LNCaP clone FGC (cell line): Measurements from ENCODE around the gene ZNF10.

ENCODE experiments used
- DNase-seq: peaks from one replicate; pipeline ENCODE4 v3.0.0-alpha.2; 2011; ENCODE audit warnings: low read depth
- H3K4me3 ChIP-seq: 2 replicates; pipeline ENCODE4 v1.5.1; 2011; ENCODE audit warnings: mild to moderate bottlenecking, low read depth, low read length, control low read depth
- TF ChIP-seq, protein P1 (sequence below): IDR thresholded peaks from 2 replicates; pipeline ENCODE4 v1.5.1; 2012; ENCODE audit warnings: mild to moderate bottlenecking; ENCODE audit not compliant: control insufficient read depth, insufficient read depth; ENCODE audit errors: extremely low read depth

ZNF10 gene

DNA sequence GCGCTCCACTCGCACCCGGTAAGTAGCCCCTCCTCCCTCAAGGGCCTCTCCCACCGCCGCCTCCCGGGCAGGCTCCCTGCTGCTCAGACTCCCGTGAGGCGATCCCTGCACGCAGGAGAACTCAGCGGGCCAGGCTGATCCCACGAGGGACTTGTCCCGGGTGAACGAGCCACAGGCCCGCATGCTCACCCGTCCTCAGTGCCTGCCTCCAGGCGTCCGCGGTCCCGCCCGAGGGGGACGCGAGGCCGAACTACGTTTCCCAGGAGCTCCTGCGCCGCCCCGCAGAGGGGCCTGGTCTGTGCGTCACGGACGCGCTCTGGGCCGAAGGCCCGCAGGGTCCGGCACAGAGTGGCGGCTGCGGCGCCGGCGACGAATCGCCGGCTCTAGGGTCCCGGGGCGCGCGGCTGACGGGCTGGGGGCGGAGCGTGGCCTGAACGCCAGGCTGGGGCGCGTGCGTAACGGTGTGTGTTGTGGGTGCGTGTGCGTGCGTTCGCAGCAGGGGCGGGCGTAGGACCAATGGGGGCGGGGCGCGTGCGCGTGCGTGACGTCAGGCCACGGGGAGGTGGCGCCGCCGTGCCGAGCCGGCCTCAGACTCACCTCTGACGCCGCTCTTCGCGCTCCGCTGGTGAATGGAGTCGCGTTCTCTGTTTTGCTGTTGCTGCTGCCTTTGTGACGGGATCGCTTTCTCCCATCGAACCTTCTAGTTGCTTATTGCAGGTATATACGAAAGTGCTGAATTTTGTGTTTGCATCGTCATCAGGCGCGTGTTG lies at the start of gene ZNF10, which contains the start of gene ZNF891:
Gene ZNF10 (plus strand): TSS at position 590 of the 770 bp plus-strand sequence. CDS start 13,866 bp downstream, outside the sequence.
Gene ZNF891 (minus strand): TSS at position 237 of the 770 bp plus-strand sequence. CDS start 8,356 bp downstream, outside the sequence.
- peak within 1 kb of the TSS; percentile 78 for H3K4me3 ChIP-seq
- peak; percentile 86 for DNase-seq
- TF ChIP-seq, protein P1, sequence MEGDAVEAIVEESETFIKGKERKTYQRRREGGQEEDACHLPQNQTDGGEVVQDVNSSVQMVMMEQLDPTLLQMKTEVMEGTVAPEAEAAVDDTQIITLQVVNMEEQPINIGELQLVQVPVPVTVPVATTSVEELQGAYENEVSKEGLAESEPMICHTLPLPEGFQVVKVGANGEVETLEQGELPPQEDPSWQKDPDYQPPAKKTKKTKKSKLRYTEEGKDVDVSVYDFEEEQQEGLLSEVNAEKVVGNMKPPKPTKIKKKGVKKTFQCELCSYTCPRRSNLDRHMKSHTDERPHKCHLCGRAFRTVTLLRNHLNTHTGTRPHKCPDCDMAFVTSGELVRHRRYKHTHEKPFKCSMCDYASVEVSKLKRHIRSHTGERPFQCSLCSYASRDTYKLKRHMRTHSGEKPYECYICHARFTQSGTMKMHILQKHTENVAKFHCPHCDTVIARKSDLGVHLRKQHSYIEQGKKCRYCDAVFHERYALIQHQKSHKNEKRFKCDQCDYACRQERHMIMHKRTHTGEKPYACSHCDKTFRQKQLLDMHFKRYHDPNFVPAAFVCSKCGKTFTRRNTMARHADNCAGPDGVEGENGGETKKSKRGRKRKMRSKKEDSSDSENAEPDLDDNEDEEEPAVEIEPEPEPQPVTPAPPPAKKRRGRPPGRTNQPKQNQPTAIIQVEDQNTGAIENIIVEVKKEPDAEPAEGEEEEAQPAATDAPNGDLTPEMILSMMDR = no peak

DNA sequence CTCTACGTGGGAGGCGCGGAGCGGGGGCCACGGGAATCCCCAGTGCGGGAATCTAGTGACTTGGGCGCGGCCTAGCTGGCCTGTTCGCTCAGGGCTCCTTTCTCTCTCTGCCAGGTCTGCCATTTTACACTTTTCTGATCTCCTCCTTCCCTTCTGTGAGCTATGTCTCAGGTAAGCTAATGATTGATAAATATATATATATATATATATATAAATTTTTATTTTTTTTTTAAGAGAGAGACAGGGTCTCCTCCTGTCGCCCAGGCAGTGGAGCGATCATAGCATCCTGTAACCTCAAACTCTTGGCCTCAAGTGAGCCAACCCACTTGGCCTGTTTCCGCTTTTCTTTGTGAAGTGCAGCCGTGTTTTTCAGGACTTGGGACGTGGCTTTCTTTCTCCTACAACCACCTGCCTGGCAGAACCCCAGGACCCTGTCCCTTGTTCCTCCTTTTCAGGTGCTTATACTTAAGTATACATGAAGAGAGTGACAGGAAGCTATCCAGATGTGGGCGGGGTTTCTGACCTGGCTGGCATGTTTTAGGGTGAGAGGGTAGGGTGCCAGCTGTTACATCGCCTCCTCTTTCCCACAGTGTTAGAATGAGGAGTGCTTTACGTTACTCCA lies 49.2 kb upstream of the ZNF10 start:
- TF ChIP-seq, protein P1 = no peak
- peak overlapping the region; percentile 90 for H3K4me3 ChIP-seq
- DNase-seq = no peak

DNA sequence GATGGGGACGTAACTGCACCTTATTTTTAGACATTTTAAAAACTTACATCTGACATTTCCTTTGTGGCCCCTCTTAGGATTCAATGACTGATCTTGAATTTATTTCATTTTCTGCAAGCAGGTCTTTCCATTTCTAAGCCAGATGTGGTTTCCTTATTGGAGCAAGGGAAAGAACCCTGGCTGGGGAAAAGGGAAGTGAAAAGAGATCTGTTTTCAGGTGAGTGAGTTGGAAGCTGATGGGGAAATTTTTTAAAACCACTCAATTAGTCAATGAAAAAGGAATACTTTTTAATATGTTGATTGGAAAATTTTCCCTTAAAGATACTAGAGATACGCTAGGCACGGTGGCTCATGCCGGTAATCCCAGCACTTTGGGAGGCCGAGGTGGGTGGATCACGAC lies 47.1 kb upstream of the ZNF10 start:
- H3K4me3 ChIP-seq = no peak overlapping the region
- DNase-seq = no peak
- TF ChIP-seq, protein P1 = no peak

DNA sequence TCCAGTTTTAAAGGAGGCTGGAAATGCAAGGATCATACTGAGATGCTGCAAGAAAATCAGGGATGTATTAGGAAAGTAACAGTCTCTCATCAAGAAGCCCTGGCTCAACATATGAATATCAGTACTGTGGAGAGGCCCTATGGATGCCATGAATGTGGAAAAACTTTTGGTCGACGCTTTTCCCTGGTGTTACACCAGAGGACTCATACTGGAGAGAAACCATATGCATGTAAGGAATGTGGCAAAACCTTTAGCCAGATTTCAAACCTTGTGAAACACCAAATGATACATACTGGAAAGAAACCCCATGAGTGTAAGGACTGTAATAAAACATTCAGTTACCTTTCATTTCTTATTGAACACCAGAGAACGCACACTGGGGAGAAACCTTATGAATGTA lies 24.8 kb upstream of the ZNF10 start:
- DNase-seq = no peak
- H3K4me3 ChIP-seq = no peak overlapping the region

DNA sequence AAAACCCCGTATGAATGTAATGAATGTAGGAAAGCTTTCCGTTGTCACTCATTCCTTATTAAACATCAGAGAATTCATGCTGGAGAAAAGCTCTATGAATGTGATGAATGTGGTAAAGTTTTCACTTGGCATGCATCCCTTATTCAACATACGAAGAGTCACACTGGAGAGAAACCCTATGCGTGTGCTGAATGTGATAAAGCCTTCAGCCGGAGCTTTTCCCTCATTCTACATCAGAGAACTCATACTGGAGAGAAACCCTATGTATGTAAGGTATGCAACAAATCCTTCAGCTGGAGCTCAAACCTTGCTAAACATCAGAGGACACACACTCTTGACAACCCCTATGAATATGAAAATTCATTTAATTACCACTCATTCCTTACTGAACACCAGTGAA lies 24.2 kb upstream of the ZNF10 start:
- DNase-seq = no peak
- TF ChIP-seq, protein P1 = no peak
- no peak overlapping the region for H3K4me3 ChIP-seq

More for the DNA sequence above, 24.8 kb upstream of the ZNF10 start:
- TF ChIP-seq, protein P1 = no peak

DNA sequence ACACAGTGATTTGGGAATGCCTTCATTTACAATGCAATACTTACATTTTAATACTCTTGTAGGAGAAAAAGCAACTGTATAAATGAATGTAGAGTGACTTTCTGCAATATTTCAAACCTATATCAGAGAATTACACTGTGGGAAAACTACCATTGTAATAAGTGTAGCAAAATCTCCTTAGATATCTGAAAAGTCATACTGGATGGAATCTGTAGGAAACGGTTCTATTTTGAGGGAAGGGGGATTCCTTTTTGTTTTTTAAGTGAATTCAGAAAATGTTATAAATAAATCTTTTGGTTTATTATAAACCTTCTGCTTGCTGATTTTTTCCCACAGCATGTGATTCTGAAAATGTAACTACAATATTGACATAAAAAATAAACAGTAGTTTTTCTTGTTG lies 23.3 kb upstream of the ZNF10 start:
- TF ChIP-seq, protein P1 = no peak
- no peak overlapping the region for H3K4me3 ChIP-seq
- DNase-seq = no peak
